SU-DHL-6 (cell line): Measurements from ENCODE around the gene NEDD4.

Experiments
- H2AFZ ChIP-seq: fragments of 200-600 bp; sonication (generic); 2 replicates; pipeline ENCODE4 v1.6.1; 2014; ENCODE audit warnings: low read depth, mild to moderate bottlenecking, moderate library complexity, mixed read lengths, antibody characterized with exemption, low read length; ENCODE audit not compliant: severe bottlenecking
- H3F3A ChIP-seq: fragments of 200-600 bp; shearing (Covaris generic); 2 replicates; pipeline ENCODE4 v1.6.0; 2016; ENCODE audit warnings: antibody characterized with exemption, mild to moderate bottlenecking; ENCODE audit not compliant: insufficient read depth
- H3K27ac ChIP-seq: fragments of 200-600 bp; sonication (generic); 2 replicates; pipeline ENCODE4 v1.5.1; 2016; ENCODE audit warnings: low read depth, mild to moderate bottlenecking, low read length, moderate library complexity, mixed read lengths
- H3K27me3 ChIP-seq: fragments of 200-600 bp; sonication (generic), shearing (Covaris generic); 2 replicates; pipeline ENCODE4 v1.6.0; 2014; ENCODE audit warnings: mild to moderate bottlenecking, low read length
- H3K36me3 ChIP-seq: fragments of 200-600 bp; sonication (generic); 2 replicates; pipeline ENCODE4 v1.6.1; 2014; ENCODE audit warnings: mild to moderate bottlenecking, low read length, mixed read lengths
- H3K4me2 ChIP-seq: fragments of 300-600, 200-600 bp; shearing (Covaris generic), sonication (generic); 2 replicates; pipeline ENCODE4 v1.6.0; 2014; ENCODE audit warnings: low read length, low read depth, mild to moderate bottlenecking; ENCODE audit not compliant: poor library complexity, severe bottlenecking
- H3K4me3 ChIP-seq: fragments of 200-600 bp; sonication (generic); 2 replicates; pipeline ENCODE4 v1.5.1; 2014; ENCODE audit warnings: antibody characterized with exemption, low read length, mild to moderate bottlenecking, mixed read lengths; ENCODE audit not compliant: insufficient read depth, poor library complexity, severe bottlenecking
- H3K79me2 ChIP-seq: fragments of 200-600 bp; sonication (generic); 2 replicates; pipeline ENCODE4 v1.6.1; 2014; ENCODE audit warnings: mild to moderate bottlenecking, low read length, moderate library complexity; ENCODE audit not compliant: insufficient read depth
- H3K9ac ChIP-seq: fragments of 200-600 bp; sonication (generic); 2 replicates; pipeline ENCODE4 v1.7.0; 2014; ENCODE audit warnings: mild to moderate bottlenecking, low read length
- H3K9me2 ChIP-seq: fragments of 200-600 bp; sonication (generic); replicated peaks from 2 replicates; pipeline ENCODE4 v1.6.1; 2014; ENCODE audit warnings: low read length; ENCODE audit not compliant: insufficient read depth
- H3K9me3 ChIP-seq: fragments of 200-600 bp; sonication (generic); 2 replicates; pipeline ENCODE4 v1.6.1; 2014; ENCODE audit warnings: low read length, mixed read lengths; ENCODE audit not compliant: insufficient read depth
- H4K20me1 ChIP-seq: fragments of 200-600 bp; sonication (generic); 2 replicates; pipeline ENCODE4 v1.6.1; 2014; ENCODE audit warnings: low read depth, mild to moderate bottlenecking, antibody characterized with exemption, low read length, moderate library complexity, mixed read lengths
- EZH2phosphoT487 ChIP-seq: fragments of 200-600 bp; sonication (generic), shearing (Covaris generic); conservative IDR thresholded peaks from 2 replicates; pipeline ENCODE4 v1.6.1; 2018; ENCODE audit warnings: mild to moderate bottlenecking, antibody characterized with exemption, low read length, moderate library complexity, mixed read lengths
- TF ChIP-seq, protein P1 (sequence below): fragments of 200-600 bp; sonication (generic); IDR thresholded peaks from one replicate; pipeline ENCODE4 v1.5.1; 2017; ENCODE audit warnings: antibody characterized with exemption, mild to moderate bottlenecking, low read length, moderate library complexity; ENCODE audit not compliant: insufficient read depth, poor library complexity, severe bottlenecking

The NEDD4 gene

GRCh38 chr15:55800216-55800615 is 193.2 kb downstream of the NEDD4 start:
- Histone ChIP-seq H3K9me2 (no peaks in the 10 kb centered on the region), H4K20me1 (no peaks in the 10 kb centered on the region), H3K79me2 (no peaks in the 10 kb centered on the region), H3K4me3 (no peak overlapping the region), H3K9ac (0 out of 2 replicates have a peak overlapping the region, but pooled peaks have one; percentile 4), H3K4me2 (peak overlapping the region; percentile 27), H3K27me3 (no peaks in the 10 kb centered on the region), H3K36me3 (no peaks in the 10 kb centered on the region), H3K9me3 (no peaks in the 10 kb centered on the region), H3F3A (no peaks in the 10 kb centered on the region), H3K27ac (no peak overlapping the region), H2AFZ (peak overlapping the region; percentile 92)
- TF ChIP-seq, protein P1, sequence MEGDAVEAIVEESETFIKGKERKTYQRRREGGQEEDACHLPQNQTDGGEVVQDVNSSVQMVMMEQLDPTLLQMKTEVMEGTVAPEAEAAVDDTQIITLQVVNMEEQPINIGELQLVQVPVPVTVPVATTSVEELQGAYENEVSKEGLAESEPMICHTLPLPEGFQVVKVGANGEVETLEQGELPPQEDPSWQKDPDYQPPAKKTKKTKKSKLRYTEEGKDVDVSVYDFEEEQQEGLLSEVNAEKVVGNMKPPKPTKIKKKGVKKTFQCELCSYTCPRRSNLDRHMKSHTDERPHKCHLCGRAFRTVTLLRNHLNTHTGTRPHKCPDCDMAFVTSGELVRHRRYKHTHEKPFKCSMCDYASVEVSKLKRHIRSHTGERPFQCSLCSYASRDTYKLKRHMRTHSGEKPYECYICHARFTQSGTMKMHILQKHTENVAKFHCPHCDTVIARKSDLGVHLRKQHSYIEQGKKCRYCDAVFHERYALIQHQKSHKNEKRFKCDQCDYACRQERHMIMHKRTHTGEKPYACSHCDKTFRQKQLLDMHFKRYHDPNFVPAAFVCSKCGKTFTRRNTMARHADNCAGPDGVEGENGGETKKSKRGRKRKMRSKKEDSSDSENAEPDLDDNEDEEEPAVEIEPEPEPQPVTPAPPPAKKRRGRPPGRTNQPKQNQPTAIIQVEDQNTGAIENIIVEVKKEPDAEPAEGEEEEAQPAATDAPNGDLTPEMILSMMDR = no peak
- no peak for TF ChIP-seq EZH2phosphoT487

GRCh38 chr15:55799291-55800212 is 193.9 kb downstream of the NEDD4 start:
- Histone ChIP-seq H3K4me3 (no peak overlapping the region), H2AFZ (peak overlapping the region; percentile 92), H3K36me3 (no peaks in the 10 kb centered on the region), H3K79me2 (no peaks in the 10 kb centered on the region), H3K27ac (no peak overlapping the region), H3K9me3 (0 out of 2 replicates have a peak, but pooled peaks cover under 1% of the 10 kb centered on the region), H3K4me2 (peak overlapping the region; percentile 27), H3K27me3 (no peaks in the 10 kb centered on the region), H3K9me2 (no peaks in the 10 kb centered on the region), H3F3A (no peaks in the 10 kb centered on the region), H3K9ac (peak overlapping the region; percentile 20; the same call in 1 of the 2 replicates), H4K20me1 (no peaks in the 10 kb centered on the region)
- TF ChIP-seq, protein P1 = peak; percentile 75
- TF ChIP-seq EZH2phosphoT487 = no peak

DNA sequence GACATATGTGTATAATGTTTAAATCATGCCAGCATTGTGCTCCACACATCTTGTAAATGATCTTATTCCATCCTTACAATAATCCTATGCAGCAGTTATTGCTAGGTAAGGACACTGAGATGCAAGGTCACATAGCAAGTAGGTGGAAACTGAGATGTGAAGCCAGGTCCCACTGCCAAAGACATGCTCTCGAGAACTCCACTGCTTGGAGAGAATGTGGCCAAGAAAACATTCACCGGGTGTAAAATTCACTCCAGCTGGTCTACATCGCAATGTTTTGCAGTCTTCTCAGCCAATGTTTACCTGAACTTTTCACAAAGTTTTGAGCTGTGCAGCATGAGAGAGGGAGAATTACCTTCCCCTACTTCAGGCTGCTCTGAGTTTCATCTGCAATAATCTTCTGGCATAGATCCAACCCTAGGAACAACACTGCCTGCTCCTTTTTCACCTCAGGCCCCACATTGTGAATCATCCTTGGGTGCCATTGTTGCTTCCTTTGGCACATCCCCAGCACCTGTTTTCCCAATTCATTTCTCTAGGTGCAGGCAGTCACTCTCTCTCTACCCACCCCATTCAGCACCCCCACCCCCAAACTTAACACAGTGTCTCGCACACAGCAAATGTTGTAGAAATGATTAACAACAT is 197.0 kb downstream of the NEDD4 start:
- no peaks in the 10 kb centered on the region for H3K79me2 ChIP-seq
- H2AFZ ChIP-seq = no peak overlapping the region
- H3K9me2 ChIP-seq = no peaks in the 10 kb centered on the region
- no peak overlapping the region for H3K4me3 ChIP-seq
- H3K4me2 ChIP-seq = no peak overlapping the region
- H3K27ac ChIP-seq = no peak overlapping the region
- TF ChIP-seq, protein P1 = no peak
- TF ChIP-seq EZH2phosphoT487 = no peak
- H4K20me1 ChIP-seq = no peaks in the 10 kb centered on the region
- no peaks in the 10 kb centered on the region for H3K27me3 ChIP-seq
- no peak overlapping the region for H3K9ac ChIP-seq
- H3K9me3 ChIP-seq = 0 out of 2 replicates have a peak, but pooled peaks cover 4% of the 10 kb centered on the region
- H3F3A ChIP-seq = no peaks in the 10 kb centered on the region
- H3K36me3 ChIP-seq = no peaks in the 10 kb centered on the region
